ENCODE measurements around the gene SH3BP2.

Gene SH3BP2

DNA sequence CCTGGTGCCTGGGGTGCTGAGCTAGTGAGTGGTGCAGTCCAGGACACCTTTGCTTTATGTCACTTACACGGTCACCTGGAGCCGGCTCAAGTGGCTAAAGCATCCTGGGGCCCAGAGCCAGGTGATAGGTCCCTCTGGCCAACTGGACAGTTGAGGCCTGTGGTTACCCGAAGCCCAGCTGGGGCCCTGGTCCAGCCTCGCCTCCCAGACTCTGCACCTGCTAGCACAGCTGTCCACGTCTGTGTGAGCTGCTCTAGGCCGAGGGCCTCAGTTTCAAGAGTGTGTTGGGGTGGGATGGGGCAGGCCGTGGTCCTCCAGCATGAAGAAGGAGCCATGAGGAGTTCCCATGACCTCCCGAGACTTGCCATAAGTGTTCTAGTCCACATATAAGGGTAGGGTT is 43.1 kb downstream of the SH3BP2 start:
- DNase-seq, result no peak

- no peak for DNase-seq
Observed at GRCh38 chr4:2836391-2836859, 43.5 kb downstream of the SH3BP2 start.

- DNase-seq, result no peak
Observed at GRCh38 chr4:2837110-2837903, 44.4 kb downstream of the SH3BP2 start.

DNA sequence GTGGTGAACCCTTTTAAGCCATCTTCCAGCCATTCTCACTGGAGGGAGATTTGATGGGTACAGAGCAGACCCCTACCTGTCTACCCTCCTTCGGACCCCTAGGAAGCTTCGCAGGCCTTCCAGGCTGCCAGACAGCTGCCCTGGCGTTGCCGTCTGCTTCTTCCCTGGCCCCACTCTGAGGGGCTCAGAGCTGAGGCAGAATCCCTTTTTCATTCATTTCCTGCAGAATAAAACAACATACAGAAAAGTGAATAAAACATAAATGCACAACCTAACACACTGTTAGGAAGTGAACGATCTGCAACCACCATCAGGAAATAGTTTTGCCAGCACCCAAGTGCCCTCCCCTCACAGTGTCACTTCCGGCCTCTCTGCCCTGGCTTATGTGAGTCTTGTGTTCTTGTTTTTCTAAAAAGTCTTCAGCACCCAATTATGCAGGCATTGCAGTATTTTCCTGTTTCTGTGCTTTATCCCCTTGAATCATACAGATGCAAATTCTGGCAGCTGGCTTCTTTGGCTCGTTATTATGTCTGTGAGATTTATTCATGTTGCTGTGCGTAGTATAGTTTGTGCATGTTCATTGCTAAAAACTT is 45.1 kb downstream of the SH3BP2 start:
- DNase-seq, result peak; percentile 88

GRCh38 chr4:2839060-2839459 is 46.2 kb downstream of the SH3BP2 start:
- no peak for DNase-seq

DNA sequence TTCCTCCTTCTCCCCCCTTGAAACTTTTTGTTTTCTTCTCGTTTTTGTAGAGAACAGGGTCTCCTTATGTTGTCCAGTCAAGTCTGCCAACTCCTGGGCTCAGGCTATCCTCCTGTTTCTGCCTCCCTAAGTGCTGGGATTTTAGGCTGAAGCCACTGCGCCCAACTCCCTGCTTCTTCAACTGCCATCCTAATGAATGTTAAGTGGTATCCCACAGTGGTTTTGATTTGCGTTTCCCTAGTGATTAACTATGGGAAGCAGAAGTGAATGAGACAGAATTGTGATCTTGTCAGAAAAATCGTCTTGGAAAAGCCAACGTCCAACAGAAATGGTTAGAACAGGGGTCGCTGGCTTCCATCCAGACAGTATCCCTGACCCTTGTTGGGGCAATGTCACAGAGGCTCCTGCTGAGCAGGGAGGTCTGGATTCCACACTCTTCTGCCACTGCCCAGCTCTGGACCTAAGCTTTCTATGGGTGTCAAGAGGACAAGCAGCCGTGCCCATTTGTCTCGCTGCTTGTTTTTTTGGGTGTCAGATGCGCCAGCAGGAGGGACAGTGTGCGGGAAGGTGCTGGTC is 49.9 kb downstream of the SH3BP2 start:
- no peak for DNase-seq

- peak; percentile 98 for DNase-seq
Observed at GRCh38 chr4:2843263-2843940, 50.5 kb downstream of the SH3BP2 start, which contains the start of gene ADD1. Gene ADD1, plus strand, starts transcription at chr4:2843844. Its CDS starts 32,072 bp downstream, at chr4:2875916.

DNA sequence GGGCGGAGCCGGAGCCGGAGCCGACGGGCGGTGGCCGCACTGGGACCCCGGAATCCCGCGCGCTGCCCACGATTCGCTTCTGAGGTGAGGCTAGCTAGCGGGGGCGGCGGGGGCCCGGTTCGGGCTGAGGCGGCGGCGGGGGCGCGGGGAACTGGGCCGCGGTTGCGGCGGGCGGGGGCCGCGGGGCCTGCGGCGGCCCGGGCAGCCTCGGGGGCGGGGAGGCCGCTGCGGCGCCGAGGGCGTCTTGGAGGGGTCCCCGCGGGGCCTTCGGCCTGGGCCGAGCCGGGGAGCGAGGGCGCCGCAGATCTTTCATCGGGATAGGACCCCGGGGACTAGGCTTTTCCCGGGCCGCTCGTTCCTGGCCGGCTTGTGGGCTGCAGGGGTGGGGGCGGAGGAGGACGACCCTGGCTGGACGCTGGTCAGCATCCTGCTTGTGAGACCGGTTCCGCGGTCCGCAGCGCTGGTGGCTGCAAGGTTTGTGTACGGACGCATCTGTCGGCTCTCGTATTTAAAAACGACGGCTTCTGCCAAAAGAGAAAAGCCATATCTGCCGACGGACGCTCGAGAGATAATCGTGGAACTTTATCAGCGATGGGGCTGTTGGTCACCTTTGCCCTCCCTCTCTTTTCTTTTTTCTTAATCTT is 51.2 kb downstream of the SH3BP2 start:
- no peak for DNase-seq

- DNase-seq, result no peak
Observed at GRCh38 chr4:2846172-2846571, 53.3 kb downstream of the SH3BP2 start.

DNA sequence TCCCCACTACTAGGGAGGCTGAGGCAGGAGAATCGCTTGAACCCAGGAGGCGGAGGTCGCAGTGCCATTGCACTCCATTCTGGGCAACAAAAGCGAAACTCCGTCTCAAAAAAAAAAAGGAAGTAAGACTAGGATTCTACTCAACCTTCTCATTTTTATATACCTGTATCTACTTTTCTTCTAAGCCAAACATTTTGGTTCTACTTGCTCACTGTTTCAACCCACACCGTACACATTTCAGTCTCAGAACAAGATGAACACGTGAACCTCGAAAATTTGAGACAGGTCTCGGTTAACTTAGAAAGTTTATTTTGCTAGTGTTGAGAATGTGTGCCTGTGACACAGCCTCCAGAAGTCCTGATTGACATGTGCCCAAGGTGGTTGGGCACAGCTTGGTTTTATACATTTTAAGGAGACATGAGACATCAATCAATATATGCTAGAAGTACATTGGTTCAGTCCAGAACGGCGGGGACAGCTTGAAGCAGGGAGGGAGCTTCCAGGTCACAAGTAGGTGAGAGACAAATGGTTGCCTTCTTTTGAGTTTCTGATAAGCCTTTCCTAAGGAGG is 54.5 kb downstream of the SH3BP2 start:
- DNase-seq, result no peak

- DNase-seq, result no peak
Observed at GRCh38 chr4:2848449-2848848, 55.6 kb downstream of the SH3BP2 start.

GRCh38 chr4:2849267-2850152 is 56.6 kb downstream of the SH3BP2 start:
- DNase-seq, result no peak

- no peak for DNase-seq
Observed at GRCh38 chr4:2850966-2851798, 58.3 kb downstream of the SH3BP2 start.

DNA sequence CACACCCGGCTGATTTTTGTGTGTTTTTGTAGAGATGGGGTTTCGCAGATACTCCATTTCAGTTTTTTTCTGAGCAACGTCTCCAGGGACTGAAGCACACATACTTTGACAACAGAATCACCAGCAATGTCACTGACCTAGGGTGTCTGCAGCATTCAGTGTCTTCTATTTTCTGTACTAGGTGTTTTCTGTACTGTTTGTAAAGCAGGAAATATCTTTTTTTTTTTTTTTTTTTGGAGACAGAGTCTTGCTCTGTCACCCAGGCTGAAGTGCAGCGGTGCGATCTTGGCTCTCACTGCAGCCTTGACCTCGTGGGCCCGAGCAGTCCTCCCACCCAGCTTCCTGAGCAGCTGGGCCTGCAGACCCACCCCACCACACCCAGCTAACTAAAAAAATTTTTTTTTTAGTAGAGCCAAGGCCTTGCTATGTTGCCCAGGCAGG is 59.6 kb downstream of the SH3BP2 start:
- DNase-seq, result no peak

- DNase-seq, result no peak
Observed at GRCh38 chr4:2855584-2855983, 62.7 kb downstream of the SH3BP2 start.

GRCh38 chr4:2856266-2856665 is 63.4 kb downstream of the SH3BP2 start:
- no peak for DNase-seq

GRCh38 chr4:2857349-2857927 is 64.6 kb downstream of the SH3BP2 start:
- DNase-seq, result no peak

DNA sequence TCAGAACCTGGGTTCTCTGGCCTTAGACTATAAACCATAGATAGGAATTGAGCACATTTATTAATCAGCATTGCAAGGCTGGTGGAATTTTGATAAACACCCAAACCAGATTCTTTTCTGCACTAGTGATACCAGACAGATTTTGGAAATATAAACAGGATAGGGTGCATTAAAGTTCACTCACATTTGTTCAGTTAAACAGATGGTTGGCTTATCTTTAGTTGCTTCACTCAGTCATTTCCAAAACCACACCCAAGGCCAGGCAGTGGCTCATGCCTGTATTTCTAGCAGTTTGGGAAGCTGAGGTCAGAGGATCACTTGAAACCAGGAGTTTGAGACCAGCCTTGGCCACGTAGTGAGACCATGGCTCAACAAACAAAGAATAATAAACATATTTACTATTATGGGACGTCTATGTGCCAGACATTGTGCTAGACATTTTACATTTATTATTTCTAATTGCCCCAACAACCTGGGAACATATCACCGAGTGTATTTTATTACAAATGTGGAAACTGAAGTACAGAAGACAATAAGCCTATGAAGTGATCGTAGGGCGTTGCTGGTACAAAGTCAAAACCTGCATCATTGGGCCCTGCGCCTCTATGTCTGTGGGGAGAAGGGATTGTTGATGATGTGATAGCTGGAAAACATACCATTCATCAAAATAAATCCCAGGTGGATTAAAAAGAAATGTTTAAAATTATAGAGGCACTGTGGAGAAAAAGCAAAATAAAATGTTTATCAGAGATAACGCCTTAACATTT is 65.7 kb downstream of the SH3BP2 start:
- no peak for DNase-seq

DNA sequence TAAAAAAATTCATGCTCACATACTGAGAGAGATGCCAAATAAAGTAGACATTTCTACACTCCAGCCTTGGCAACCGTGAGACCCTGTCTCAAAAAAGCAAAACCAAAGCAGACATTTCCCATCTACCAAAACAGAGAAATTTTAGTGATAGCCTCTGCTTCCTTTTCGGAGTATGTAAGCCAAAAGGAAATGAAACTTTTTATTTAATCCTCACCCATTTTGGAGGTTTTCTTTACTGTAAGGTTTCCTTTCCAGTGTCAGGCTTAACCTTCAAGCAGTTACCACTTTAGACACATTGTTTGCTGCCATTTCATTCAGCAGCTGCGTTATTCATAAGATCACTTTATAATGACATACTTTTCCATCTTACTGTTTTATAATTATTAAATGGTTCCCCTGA is 66.6 kb downstream of the SH3BP2 start:
- DNase-seq, result no peak
